C1 segment of cervical spinal cord (tissue), 14 donors: ENCODE data around the gene MED1.
A peak's percentile ranks its signal among the peaks of the same experiment; 100 is the strongest.

ENCODE experiments used
- DNase-seq, 14 donors: peaks; one replicate each; lab custom pipeline; 2025; lab: John Stamatoyannopoulos, UW

Gene MED1

GRCh38 chr17:39364236-39365025 lies 86.6 kb downstream of the MED1 start:
- no peak for DNase-seq

- DNase-seq, result no peak
Observed at GRCh38 chr17:39361064-39361463, 90.0 kb downstream of the MED1 start.

- peak in 5 of 14 donors; percentile 1 to 13 (median 3) for DNase-seq
Observed at GRCh38 chr17:39360537-39360936, 90.5 kb downstream of the MED1 start.

GRCh38 chr17:39359994-39360393 lies 91.1 kb downstream of the MED1 start:
- DNase-seq, result no peak

GRCh38 chr17:39357986-39358385 lies 93.1 kb downstream of the MED1 start:
- DNase-seq, result no peak

- DNase-seq, result no peak
Observed at GRCh38 chr17:39357488-39357887, 93.6 kb downstream of the MED1 start.
